G401.6 (cell line): ENCODE measurements around the gene CPA1.

Experiments used
- FAIRE-seq: peaks from 2 replicates; lab custom pipeline; 2012; peaks lifted over from hg19 to GRCh38; lab: Jason Lieb, UNC

Gene CPA1

GRCh38 chr7:130395421-130395820, 15.1 kb downstream of the CPA1 start:
- FAIRE-seq, result no peak

GRCh38 chr7:130396109-130396508, 15.8 kb downstream of the CPA1 start:
- no peak for FAIRE-seq

GRCh38 chr7:130397051-130397757, 16.9 kb downstream of the CPA1 start:
- FAIRE-seq, result no peak

GRCh38 chr7:130397758-130398073, 17.4 kb downstream of the CPA1 start:
- FAIRE-seq, result no peak

- FAIRE-seq, result no peak
These were observed 18.3 kb downstream of the CPA1 start for GRCh38 chr7:130398526-130399090.

GRCh38 chr7:130400120-130400572, 19.9 kb downstream of the CPA1 start:
- no peak for FAIRE-seq

GRCh38 chr7:130401101-130401500, 20.8 kb downstream of the CPA1 start:
- no peak for FAIRE-seq

- FAIRE-seq, result no peak
These were observed 21.3 kb downstream of the CPA1 start for GRCh38 chr7:130401578-130401977.

GRCh38 chr7:130405003-130405402, 24.7 kb downstream of the CPA1 start:
- FAIRE-seq, result no peak

GRCh38 chr7:130409067-130409711, 28.9 kb downstream of the CPA1 start:
- FAIRE-seq, result no peak

- FAIRE-seq, result no peak
These were observed 29.4 kb downstream of the CPA1 start for GRCh38 chr7:130409712-130410072.

- FAIRE-seq, result no peak
These were observed 30.7 kb downstream of the CPA1 start for GRCh38 chr7:130410868-130411541.

GRCh38 chr7:130413201-130413600, 32.9 kb downstream of the CPA1 start:
- FAIRE-seq, result no peak

GRCh38 chr7:130415006-130415405, 34.7 kb downstream of the CPA1 start:
- no peak for FAIRE-seq

- no peak for FAIRE-seq
These were observed 36.9 kb downstream of the CPA1 start for GRCh38 chr7:130417213-130417612.

- FAIRE-seq, result no peak
These were observed 38.0 kb downstream of the CPA1 start for GRCh38 chr7:130418306-130418705.

- FAIRE-seq, result no peak
These were observed 39.4 kb downstream of the CPA1 start for GRCh38 chr7:130419658-130420057.

- FAIRE-seq, result no peak
These were observed 40.8 kb downstream of the CPA1 start for GRCh38 chr7:130420943-130421578.

- no peak for FAIRE-seq
These were observed 41.4 kb downstream of the CPA1 start for GRCh38 chr7:130421684-130422083.

GRCh38 chr7:130423501-130424037, 43.3 kb downstream of the CPA1 start:
- FAIRE-seq, result no peak

- no peak for FAIRE-seq
These were observed 45.5 kb downstream of the CPA1 start for GRCh38 chr7:130425796-130426195.

GRCh38 chr7:130426564-130426963, 46.3 kb downstream of the CPA1 start:
- no peak for FAIRE-seq

GRCh38 chr7:130429019-130429418, 48.7 kb downstream of the CPA1 start:
- FAIRE-seq, result no peak
